AG09319 (cell line): ENCODE data around the gene GRK5.
A peak's percentile ranks its signal among the peaks of the same experiment; 100 is the strongest.

Source experiments
- DNase-seq: peaks from one replicate; pipeline ENCODE4 v3.0.0-alpha.2; 2010; ENCODE audit warnings: low read depth; ENCODE audit errors: extremely low read depth
- TF ChIP-seq, protein P1 (sequence below): IDR thresholded peaks from 2 replicates; pipeline ENCODE4 v1.5.1; 2011; ENCODE audit warnings: low read depth, mild to moderate bottlenecking, inconsistent platforms, low read length, moderate library complexity

GRK5 gene

DNA sequence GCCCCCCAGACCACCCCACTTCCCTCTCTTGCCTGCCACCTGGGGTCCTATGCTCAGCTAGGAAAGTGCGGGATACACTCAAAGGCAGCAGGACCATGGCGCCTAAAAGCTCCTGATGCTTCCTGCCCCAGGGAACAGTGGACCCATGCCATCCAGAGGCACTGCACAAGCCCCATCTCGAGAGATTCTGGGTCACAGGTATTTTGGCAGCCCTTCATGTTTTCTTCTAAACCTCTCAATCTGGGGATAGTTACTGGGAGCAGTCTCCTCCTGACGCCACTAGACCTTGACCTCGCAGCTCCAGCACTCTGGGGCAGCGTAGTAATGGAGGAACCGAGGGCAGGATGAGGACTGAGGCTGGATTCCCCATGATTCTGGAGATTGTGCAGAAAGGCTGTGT lies 107.1 kb downstream of the GRK5 start:
- TF ChIP-seq, protein P1, sequence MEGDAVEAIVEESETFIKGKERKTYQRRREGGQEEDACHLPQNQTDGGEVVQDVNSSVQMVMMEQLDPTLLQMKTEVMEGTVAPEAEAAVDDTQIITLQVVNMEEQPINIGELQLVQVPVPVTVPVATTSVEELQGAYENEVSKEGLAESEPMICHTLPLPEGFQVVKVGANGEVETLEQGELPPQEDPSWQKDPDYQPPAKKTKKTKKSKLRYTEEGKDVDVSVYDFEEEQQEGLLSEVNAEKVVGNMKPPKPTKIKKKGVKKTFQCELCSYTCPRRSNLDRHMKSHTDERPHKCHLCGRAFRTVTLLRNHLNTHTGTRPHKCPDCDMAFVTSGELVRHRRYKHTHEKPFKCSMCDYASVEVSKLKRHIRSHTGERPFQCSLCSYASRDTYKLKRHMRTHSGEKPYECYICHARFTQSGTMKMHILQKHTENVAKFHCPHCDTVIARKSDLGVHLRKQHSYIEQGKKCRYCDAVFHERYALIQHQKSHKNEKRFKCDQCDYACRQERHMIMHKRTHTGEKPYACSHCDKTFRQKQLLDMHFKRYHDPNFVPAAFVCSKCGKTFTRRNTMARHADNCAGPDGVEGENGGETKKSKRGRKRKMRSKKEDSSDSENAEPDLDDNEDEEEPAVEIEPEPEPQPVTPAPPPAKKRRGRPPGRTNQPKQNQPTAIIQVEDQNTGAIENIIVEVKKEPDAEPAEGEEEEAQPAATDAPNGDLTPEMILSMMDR = no peak
- DNase-seq = no peak

DNA sequence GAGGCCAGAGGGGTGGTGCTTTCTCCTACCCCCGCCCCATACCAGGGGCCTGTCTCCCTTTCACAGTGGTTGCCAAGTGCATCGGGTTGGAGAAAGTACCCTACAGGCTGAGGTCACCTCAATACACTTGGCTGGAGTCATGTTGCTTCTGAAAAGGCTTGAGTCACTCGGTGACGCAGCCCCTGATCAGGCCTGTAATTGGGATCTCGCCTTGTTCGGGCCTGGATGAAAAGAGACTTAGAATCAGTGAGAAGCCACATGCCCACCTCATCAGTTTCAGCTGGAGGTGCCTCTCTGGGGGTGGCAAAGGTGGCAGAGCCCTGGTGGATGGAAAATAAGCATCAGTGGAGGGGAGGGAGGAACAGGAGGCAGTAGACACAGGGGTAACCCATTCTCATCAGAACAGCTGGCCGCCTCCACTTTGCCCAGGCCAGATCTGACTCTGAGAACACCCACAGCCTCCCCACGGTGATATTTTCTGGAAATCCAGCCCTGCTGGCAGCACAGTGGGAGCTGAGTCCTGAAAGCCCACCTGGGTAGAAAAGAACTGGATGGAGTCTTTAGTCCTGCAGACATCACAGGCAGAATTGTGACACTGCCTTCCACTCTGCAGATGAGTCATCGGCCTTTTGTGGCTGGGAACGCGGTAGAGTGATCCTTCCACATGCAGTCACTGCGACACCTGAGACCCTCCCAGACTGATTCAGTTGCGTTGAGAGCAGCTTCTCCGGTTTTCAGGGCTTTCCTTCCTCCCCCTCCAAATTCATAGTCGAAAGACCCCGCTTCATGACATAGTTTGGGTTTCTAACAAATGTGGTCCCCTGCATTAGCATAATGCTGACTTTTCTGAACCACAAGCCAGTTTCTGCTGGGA lies 108.0 kb downstream of the GRK5 start:
- TF ChIP-seq, protein P1 = no peak
- peak; percentile 63 for DNase-seq

DNA sequence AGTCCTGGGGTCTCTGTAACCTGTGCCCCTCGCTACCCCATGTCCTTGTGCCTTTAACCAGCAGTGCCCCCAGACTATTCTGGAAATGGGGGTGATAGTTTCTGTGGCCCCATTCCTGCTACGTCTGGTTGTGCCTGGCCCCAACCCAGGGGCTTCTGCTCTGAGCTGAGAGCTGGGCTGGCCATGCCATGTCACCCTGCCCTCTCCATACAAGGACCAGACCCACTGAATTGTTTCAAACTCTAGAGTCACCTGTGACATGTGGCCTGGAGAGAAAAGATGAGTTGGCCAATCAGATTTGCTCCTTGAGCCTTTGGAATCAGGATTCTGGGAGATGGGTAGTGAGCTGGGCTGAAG lies 108.6 kb downstream of the GRK5 start:
- DNase-seq = no peak
- TF ChIP-seq, protein P1 = no peak

GRCh38 chr10:119316729-119317097 lies 109.3 kb downstream of the GRK5 start:
- TF ChIP-seq, protein P1 = no peak
- DNase-seq = peak; percentile 25

DNA sequence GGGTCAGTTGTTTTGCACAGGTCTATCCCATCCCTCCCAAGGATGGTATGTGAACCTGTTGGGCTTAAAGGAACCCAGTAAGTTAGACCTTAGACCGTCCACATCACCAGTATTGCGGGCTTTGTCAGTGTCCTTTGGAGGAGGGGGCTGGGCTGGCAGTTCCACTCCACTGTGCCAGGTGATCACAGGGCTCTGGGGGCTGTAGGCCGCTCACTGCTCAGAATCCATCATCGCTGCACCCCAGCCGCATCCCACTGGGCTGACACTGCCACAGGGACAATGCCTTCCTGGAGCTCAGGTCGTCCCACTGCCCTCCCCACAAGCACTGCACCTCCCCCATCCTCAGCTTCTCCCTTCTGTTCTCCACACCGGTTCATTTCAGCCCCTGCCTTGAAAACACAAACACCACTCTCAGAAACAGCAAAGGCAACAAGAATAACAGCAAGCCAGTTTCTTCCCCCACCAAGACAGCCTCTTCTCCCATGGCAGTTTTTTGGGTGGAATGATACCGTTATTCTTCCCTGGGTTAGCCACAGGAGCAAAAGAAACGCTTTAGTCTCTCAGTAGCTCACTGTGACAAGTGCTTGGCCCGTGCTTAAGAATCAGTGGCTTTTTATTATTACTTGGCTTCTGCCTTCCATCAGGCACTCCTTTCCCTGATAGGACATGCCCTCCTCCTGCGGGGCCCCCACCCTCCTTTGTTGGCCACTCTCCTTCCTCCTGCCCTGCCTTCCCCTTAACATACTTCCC lies 111.2 kb downstream of the GRK5 start:
- DNase-seq = no peak
- TF ChIP-seq, protein P1 = no peak

DNA sequence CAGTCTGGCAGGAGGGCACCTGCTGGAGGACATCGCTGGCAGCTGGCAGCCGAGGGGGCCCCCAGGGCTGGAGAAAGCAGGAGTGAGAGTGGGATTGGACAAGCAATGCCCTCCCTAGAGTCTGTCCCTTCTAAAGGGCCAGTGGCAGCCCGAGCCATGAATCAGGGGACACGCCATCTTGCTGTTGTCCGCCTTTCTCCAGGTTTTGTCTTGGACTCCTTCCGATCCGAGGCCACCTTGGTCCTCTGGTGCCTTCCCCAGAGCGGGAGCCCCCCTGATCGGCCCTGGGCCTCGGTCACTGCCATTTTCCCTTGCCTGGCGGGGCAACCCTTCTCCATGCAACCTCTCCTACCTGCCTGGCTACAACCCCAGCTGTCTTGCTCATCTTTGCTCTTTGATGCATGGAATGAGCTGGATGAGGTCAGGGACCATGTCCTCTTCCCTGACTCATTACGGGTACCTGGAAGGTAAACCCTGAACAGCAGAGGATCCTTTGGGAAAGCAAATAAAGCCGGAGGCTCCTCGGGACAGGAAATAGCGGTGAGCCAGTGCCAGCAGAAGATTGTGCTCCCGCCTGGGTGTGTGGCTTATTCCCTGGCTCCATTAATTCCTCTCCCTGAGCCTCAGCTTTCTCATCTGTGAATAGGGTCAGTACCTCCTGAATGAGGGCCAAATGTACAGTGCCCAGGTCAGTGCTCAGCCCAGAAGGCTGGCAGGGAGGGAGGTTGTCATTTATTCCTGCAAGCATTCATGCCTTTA lies 112.0 kb downstream of the GRK5 start:
- TF ChIP-seq, protein P1 = no peak
- DNase-seq = no peak
